RCC 7860 (cell line): ENCODE measurements around the gene ASCL4.
"Not testable (repeated sequence)": the region's sequence is repeated elsewhere in the genome, so short reads cannot be mapped to it uniquely, and the experiment has no call there.

Source experiments
- DNase-seq: peaks from one replicate; pipeline ENCODE4 v3.0.0-alpha.2; 2015; ENCODE audit warnings: low spot score
- FAIRE-seq: peaks from 2 replicates; lab custom pipeline; 2012; peaks lifted over from hg19 to GRCh38; lab: Jason Lieb, UNC

ASCL4 gene

GRCh38 chr12:107774349-107775029 is at the start of gene ASCL4:
TSS of gene ASCL4 (plus strand) at chr12:107774704. CDS start at chr12:107775219, 515 bp downstream.
- FAIRE-seq (no peak), DNase-seq (no peak)

DNA sequence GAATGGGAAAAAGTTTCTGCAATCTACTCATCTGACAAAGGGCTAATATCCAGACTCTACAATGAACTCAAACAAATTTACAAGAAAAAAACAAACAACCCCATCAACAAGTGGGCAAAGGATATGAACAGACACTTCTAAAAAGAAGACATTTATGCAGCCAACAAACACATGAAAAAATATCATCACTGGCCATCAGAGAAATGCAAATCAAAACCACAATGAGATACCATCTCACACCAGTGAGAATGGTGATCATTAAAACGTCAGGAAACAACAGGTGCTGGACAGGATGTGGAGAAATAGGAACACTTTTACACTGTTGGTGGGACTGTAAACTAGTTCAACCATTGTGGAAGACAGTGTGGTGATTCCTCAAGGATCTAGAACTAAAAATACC is 47.2 kb upstream of the ASCL4 start:
- FAIRE-seq: not testable (repeated sequence)

GRCh38 chr12:107727742-107728141 is 46.8 kb upstream of the ASCL4 start:
- not testable (repeated sequence) for DNase-seq, FAIRE-seq

More for the DNA sequence above, 47.2 kb upstream of the ASCL4 start:
- DNase-seq: not testable (repeated sequence)

GRCh38 chr12:107730618-107731341 is 43.7 kb upstream of the ASCL4 start:
- DNase-seq (no peak), FAIRE-seq (no peak)

DNA sequence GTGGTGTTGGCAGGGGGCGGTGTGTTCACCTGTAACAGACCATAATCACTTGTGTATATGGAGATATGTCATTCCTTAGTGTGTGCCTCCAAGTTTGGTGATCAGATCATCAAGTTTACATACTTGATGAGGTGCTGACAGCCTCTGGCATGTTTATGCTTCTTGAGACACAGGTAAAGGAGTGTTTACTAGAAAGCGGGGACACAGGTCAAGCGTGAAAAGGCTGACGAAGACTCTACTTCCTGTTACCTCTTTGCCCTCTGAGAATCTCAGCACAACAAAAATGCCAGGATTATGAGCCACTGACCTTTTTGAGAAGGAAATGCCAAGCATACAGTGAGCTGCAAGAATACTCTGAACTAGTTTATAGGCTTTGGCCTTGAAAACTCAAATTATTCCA is 43.1 kb upstream of the ASCL4 start:
- FAIRE-seq: no peak
- no peak for DNase-seq

DNA sequence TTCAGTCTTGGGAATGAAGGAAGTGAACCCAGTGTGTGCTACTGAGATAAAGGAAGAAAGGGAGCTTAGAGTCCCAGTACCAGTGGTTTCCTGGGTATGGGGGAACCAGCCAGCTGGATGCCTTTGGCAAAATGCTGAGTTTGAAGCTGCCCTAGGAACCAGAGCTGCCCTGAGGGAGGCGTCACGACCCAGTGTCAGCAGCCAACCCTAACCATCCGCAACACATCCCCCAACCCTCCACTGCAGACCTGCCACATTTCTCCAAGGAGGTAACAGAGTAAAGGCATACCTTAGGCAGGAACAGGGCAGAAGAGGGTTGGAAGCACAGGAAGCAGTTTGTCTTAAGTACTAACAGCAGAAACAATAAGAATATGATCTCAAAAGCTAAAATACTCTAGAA is 42.1 kb upstream of the ASCL4 start:
- FAIRE-seq (no peak), DNase-seq (no peak)

DNA sequence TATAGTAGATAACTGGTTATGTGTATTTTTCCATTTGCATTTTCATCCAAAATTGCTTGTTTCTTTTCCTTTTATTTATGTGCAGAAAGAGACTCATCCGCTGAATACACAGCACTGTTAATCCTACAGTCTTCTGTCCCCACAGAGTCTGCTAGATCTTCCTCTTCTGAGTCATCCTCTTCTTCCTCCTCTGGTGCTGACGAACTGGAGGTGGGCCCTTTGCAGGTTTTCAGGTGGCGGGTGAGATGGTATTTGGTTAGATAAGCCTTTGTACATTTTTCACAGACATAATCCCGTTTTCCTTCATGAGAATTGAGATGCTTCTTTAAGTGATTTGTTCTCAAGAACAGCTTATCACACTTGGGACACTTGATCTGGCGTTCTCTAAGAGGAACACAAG is 40.4 kb upstream of the ASCL4 start:
- FAIRE-seq (no peak), DNase-seq (no peak)

- FAIRE-seq (no peak), DNase-seq (no peak)
These were observed 38.7 kb upstream of the ASCL4 start for GRCh38 chr12:107735763-107736162.

DNA sequence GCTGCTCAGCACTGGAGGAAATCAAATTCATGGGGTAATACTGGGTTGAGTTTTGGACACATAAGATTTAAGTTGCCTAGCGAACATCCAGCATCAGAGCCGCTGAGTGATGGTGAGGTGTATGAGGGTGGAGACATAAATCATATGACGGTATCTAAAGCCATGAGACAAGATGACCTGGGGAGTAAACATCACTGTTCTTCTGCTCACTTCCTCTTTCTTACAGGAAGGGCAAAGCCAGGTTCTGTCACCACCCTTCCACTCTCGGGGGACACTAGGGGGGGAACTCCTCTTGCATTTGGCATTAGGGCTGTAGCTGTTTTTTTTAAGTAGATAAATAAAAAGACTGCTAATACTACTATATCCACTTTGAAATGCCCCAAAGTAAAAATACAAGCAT is 37.6 kb upstream of the ASCL4 start:
- no peak for FAIRE-seq
- no peak for DNase-seq

DNA sequence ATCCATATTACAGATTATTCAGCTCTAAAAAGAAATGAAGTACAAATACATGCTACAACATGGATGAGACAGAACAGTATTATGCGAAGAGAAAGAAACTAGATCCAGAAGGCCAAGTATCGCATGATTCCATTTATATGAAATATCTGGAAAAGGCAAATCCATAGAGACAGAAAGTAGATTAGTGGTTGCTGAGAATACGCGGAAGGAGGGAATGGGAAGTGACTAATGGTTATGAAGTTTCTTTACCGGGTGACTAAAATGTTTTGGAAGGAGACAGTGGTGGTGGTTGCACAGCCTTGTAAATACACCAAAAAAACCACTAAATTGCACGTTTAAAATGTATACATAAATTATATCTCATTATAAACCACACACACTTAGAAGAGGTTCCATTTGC is 26.0 kb upstream of the ASCL4 start:
- no peak for FAIRE-seq
- peak; percentile 23 for DNase-seq

DNA sequence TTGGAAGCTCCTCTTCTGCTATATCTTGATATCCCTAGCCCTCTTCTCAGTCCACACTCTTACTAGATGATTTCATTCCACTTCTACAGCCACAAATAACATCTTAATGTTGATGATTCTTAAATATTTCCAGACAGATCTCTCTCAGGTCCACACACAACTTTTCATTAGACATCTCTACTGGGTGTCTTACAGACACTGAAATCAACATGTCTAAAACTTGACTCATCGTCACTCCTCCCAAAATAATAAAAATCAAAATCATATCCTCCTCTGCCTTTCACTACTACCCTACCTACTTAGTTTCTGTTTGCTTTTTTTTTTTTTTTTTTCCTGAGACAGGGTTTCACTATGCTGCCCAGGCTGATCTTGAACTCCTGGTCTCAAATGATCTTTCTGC is 25.4 kb upstream of the ASCL4 start:
- DNase-seq (peak; percentile 10), FAIRE-seq (no peak)

DNA sequence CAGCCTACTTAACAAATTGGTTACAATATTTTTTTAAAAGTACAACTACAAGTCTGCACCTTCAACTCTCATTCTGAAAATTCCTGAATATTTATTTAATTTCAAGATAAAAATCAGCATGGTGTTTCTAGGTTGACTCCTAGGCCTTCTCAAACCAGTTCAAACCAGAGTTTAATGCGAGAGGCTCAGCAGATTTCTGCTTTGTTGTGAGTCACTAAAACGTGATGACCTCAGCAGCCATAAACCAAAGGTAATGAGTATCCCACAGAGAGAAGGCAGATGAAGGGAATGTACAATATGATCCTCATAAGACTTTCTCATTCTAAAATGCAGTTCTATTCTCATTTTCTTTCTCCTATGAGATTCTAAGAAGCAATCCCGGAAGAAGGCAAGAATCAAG is 15.1 kb upstream of the ASCL4 start:
- peak; percentile 89 for FAIRE-seq
- DNase-seq: peak; percentile 79

GRCh38 chr12:107760207-107760808 is 14.2 kb upstream of the ASCL4 start:
- no peak for FAIRE-seq
- DNase-seq: no peak

- peak; percentile 77 for DNase-seq
- FAIRE-seq: no peak
These were observed 13.5 kb upstream of the ASCL4 start, which contains the start of gene PRDM4 for GRCh38 chr12:107760809-107761501. TSS of gene PRDM4 (minus strand) at chr12:107761137. CDS start at chr12:107760515, 622 bp downstream.

GRCh38 chr12:107761502-107761904 is 13.0 kb upstream of the ASCL4 start:
- no peak for DNase-seq
- FAIRE-seq: no peak

DNA sequence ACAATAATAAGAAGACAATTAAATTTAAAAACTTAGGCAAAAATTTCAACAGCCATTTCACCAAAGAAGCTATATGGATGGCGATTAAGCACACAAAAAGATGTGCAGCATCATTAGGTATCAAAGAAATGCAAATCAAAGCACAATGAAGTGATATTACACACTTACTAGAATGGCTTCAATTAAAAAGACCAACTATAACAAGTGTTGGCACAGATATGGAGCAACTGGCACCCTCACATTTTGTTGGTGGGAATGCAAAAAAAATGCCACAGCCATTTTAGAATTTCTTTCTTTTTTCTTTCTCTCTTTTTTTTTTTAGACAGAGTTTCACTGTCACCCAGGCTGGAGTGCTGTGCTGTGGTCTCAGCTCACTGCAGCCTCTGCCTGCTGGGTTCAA is 11.6 kb upstream of the ASCL4 start:
- DNase-seq (no peak), FAIRE-seq (no peak)

- DNase-seq (no peak), FAIRE-seq (no peak)
These were observed 9.9 kb upstream of the ASCL4 start for GRCh38 chr12:107764626-107765025.

- FAIRE-seq (no peak), DNase-seq (no peak)
These were observed 9.2 kb upstream of the ASCL4 start for GRCh38 chr12:107765316-107765715.

- FAIRE-seq (no peak), DNase-seq (no peak)
These were observed 7.0 kb upstream of the ASCL4 start for GRCh38 chr12:107767466-107767865.

DNA sequence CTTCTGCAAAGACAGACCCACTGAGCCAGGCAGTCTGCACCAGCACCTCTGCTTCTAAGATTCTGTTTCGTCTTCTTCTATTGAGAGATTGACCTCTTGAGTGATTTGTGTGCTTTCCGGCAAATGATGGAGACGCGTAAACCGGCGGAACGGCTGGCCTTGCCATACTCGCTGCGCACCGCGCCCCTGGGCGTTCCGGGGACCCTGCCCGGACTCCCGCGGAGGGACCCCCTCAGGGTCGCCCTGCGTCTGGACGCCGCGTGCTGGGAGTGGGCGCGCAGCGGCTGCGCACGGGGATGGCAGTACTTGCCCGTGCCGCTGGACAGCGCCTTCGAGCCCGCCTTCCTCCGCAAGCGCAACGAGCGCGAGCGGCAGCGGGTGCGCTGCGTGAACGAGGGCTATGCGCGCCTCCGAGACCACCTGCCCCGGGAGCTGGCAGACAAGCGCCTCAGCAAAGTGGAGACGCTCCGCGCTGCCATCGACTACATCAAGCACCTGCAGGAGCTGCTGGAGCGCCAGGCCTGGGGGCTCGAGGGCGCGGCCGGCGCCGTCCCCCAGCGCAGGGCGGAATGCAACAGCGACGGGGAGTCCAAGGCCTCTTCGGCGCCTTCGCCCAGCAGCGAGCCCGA is 703 bp downstream of the ASCL4 start:
- no peak for FAIRE-seq
- no peak for DNase-seq

DNA sequence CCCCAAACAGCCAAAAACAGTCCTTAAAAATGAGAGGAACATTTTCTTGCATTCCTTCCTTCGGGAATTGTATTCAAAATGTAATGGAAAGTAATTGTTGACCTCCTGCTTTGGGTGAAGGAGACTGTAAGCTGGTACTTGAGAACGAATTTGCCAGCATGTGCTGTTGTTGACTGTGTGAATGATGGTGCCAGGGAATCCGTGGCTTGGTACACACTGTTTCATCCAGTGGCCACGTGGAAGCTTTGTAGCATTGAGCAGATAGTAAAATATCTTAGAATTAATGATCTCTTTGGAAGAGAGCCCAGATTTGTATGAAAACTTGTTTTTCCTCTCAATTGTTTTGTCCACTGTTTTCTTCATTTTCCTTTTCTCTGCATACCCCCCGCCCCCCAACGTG is 1.7 kb downstream of the ASCL4 start:
- FAIRE-seq (no peak), DNase-seq (no peak)
